22Rv1 (cell line): ENCODE data around the gene DNAL4.
"Not testable (repeated sequence)": the region's sequence is repeated elsewhere in the genome, so short reads cannot be mapped to it uniquely, and the experiment has no call there.

Experiments used
- H3K27ac ChIP-seq: fragments of 450-650 bp; 2 replicates; pipeline ENCODE4 v1.5.1; 2017
- ZFX ChIP-seq: fragments of 450-650 bp; IDR thresholded peaks from 2 replicates; pipeline ENCODE4 v1.6.1; 2017; ENCODE audit warnings: antibody characterized with exemption, borderline replicate concordance
- TF ChIP-seq, protein P1 (sequence below): fragments of 450-650 bp; IDR thresholded peaks from 2 replicates; pipeline ENCODE4 v1.5.1; 2017; ENCODE audit warnings: mild to moderate bottlenecking

DNAL4 gene

DNA sequence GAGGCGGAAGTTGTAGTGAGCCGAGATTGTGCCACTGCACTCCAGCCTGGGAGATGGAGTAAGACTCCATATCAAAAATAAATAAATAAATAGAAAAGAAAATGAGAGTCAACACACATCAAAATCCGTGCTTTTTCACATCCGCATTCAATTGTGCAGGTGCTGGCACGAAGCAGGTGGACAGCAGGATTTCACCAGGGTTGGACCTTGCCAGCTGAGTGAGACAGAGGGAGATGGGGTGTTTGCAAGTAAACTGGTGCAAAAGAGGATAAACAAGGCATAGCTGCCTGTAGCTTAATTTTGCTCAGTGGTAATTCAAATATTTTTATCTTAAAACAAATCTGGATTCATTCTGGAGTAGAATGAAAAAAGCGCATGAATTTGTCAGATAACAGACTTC, 23.3 kb upstream of the DNAL4 start:
- no peak for TF ChIP-seq ZFX
- TF ChIP-seq, protein P1, sequence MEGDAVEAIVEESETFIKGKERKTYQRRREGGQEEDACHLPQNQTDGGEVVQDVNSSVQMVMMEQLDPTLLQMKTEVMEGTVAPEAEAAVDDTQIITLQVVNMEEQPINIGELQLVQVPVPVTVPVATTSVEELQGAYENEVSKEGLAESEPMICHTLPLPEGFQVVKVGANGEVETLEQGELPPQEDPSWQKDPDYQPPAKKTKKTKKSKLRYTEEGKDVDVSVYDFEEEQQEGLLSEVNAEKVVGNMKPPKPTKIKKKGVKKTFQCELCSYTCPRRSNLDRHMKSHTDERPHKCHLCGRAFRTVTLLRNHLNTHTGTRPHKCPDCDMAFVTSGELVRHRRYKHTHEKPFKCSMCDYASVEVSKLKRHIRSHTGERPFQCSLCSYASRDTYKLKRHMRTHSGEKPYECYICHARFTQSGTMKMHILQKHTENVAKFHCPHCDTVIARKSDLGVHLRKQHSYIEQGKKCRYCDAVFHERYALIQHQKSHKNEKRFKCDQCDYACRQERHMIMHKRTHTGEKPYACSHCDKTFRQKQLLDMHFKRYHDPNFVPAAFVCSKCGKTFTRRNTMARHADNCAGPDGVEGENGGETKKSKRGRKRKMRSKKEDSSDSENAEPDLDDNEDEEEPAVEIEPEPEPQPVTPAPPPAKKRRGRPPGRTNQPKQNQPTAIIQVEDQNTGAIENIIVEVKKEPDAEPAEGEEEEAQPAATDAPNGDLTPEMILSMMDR: no peak
- H3K27ac ChIP-seq: no peak overlapping the region

DNA sequence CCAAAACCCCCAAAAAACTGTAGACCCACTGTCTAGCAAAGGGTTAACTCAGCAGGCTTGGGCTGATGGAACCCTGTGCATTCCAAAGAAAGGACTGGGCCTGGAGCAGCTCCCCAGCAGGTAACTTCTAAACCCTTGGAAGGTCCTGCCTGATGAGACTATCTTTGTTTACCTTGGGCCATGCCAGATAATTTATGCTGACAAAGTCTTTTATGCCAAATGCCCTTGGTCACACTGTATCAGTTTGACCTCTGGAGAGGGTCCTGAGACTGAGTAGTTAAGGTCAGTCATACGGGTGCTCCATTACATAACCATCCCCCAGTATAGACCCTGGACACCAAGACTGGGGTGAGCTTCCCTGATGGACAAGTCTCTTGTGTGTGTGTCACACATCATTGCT, 21.9 kb upstream of the DNAL4 start:
- no peak overlapping the region for H3K27ac ChIP-seq
- TF ChIP-seq, protein P1: no peak
- TF ChIP-seq ZFX: no peak

DNA sequence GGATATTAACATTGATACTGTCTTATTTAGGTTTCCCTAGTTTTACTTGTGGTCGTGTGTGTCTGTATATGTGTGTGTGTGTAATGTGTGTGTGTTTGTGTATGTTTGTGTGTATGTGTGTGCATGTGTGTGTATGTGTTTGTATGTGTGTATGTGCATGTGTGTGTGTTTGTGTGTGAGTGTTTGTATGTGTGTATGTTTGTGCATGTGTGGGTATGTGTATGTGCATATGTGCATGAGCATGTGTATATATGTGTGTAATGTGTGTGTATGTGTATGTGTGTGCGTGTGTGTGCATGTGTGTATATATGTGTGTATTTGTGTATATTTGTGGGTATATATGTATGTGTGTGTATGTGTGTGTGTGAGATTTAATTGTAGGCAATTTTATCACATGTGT, 17.3 kb upstream of the DNAL4 start:
- no peak overlapping the region for H3K27ac ChIP-seq
- TF ChIP-seq, protein P1: no peak
- no peak for TF ChIP-seq ZFX

DNA sequence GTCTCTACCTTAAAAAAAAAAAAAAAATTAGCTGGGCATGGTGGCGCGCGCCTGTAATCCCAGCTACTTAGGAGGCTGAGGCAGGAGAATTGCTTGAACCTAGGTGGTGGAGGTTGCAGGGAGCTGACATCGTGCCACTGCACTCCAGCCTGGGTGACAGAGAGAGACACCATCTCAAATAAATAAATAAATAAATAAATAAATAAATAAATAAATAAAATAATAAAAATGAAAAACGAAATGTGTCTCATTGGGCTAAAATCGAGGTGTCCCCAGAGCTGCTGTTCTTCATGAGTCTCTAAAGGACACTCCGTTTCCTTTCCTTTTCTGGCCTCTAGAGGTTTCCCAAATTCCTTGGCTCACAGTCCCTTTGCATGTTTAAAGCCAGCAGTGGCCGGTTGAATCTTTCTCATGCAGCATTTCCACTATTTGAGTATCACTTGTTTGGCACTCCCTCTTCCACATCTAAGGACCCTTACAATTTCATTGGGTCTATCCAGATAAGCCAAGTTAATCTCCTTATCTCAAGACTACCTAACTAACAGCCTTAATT, 11.2 kb upstream of the DNAL4 start:
- not testable (repeated sequence) for H3K27ac ChIP-seq

DNA sequence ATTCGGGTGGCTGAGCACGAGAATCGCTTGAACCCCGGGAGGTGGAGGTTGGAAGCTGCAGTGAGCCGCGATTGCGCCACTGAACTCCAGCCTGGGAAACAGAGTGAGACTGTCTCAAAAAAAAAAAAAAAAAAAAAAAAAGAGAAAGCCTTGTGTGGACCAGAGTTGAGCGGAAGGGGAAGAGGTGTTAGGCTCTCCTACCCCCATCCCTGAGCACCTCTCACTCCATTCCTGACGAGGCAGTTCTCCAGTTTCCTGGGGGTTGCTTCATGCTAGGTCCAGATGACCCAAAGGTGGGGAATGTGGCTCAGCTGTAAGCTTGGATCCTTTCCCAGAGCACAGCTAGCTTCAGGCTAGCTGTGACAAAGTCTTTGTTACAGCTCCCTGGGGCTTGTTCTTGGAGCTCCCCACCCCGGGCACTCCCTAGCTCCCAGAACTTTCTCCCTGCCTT, 8.8 kb upstream of the DNAL4 start:
- no peak overlapping the region for H3K27ac ChIP-seq
- TF ChIP-seq ZFX: no peak
- TF ChIP-seq, protein P1: no peak

DNA sequence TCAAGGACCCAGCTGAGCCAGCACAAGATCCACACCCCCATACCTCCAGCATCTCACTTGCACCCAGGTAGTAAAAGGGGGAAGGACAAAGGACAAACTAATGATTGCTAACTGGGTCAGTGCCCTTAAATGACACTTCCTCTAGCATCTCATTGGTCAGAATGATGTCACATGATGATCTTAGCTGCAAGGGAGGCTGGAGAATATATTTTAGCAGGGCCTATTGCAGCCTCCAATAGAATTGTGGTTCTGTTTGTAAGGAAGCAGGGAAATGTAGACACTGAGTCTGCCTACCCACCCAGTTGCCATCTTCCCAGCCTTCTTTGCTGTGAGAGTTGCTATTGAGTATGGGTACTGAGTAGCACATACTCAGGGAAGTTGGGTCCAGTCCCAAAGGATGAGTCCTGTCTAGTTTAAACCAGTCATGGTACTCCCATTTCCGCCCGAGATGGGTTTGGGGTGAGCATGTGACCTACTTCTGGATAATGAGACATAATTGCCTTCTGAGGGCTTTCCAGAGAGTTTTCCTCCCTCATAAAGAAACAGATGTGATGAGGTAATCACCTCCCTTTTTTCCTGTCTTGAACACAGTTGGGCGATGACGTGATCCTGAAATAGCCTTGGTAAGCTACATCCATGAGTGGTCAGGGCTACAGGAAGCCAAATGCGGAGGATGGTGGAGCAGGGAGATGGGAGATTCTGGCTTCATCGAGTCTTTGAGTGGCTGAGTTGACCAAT, 5.5 kb upstream of the DNAL4 start:
- H3K27ac ChIP-seq: no peak overlapping the region
- no peak for TF ChIP-seq ZFX
- TF ChIP-seq, protein P1: no peak

DNA sequence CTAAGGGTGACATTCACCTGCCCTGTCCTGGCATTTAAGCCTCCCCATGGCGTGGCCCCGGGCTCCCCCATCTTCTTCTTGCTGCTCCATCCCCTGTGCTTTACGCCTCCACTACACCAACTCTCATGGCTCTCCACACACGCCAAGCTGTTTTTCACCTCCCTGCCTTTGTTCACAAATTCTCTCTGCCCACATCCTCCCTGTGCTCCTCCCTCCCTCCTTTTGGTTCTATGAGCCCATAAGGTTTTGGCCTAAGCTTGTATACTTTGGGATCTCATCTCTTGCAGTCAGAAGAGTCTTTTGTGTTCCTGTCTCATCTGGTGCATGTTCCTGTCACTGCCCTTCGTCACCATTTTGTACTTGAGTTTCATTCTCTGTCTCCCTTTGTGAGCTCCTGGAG, 4.6 kb upstream of the DNAL4 start:
- TF ChIP-seq, protein P1: no peak
- no peak for TF ChIP-seq ZFX
- no peak overlapping the region for H3K27ac ChIP-seq
